Testis (tissue), 2 donors: ENCODE measurements around the gene PDHA2.

ENCODE experiments used
- POLR2A ChIP-seq: fragments of 450-650 bp; IDR thresholded peaks from one replicate; pipeline ENCODE4 v1.6.1; 2017; ENCODE audit warnings: antibody characterized with exemption, mild to moderate bottlenecking, moderate library complexity
- TF ChIP-seq, protein P1 (sequence below), 3 experiments: fragments of 450-650 bp in 2 of 3; fragments of 200-600 bp in 1 of 3; sonication (generic) in 1 of 3; IDR thresholded peaks; one replicate each; pipeline ENCODE4 v1.5.1; 2016 to 2019; ENCODE audit warnings: antibody characterized with exemption in 3 of 3, mild to moderate bottlenecking in 2 of 3, moderate library complexity in 1 of 3

DNA sequence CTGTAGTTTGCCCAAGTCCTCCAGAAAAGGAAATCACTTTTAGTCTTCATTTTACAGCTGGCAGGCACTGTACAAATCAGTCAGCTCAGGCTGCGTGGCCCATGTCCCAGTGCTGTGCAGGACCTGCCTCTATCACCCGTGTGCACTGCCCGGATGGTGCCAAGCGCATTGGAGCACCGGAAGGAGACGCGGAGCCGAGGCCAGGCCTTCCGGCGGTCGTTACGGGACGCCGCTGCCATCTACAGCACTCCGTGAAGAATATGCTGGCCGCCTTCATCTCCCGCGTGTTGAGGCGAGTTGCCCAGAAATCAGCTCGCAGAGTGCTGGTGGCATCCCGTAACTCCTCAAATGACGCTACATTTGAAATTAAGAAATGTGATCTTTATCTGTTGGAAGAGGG is at the start of gene PDHA2:
- TF ChIP-seq, protein P1, sequence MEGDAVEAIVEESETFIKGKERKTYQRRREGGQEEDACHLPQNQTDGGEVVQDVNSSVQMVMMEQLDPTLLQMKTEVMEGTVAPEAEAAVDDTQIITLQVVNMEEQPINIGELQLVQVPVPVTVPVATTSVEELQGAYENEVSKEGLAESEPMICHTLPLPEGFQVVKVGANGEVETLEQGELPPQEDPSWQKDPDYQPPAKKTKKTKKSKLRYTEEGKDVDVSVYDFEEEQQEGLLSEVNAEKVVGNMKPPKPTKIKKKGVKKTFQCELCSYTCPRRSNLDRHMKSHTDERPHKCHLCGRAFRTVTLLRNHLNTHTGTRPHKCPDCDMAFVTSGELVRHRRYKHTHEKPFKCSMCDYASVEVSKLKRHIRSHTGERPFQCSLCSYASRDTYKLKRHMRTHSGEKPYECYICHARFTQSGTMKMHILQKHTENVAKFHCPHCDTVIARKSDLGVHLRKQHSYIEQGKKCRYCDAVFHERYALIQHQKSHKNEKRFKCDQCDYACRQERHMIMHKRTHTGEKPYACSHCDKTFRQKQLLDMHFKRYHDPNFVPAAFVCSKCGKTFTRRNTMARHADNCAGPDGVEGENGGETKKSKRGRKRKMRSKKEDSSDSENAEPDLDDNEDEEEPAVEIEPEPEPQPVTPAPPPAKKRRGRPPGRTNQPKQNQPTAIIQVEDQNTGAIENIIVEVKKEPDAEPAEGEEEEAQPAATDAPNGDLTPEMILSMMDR (IDR thresholded peaks at IDR 0.05) = no peak
- TF ChIP-seq POLR2A = no peak
